A673 (cell line): Measurements from ENCODE around the gene SDF2L1. TPM values are rescaled to one million over a fixed set of nuclear protein-coding genes. Genes with fewer than 3 reads are reported as not detected.
"Not testable (repeated sequence)": the region's sequence is repeated elsewhere in the genome, so short reads cannot be mapped to it uniquely, and the experiment has no call there.

ENCODE experiments used
- BruUV-seq: library from RNA; stranded (reverse); fragments of 400-500 nt; replicated peaks from 2 replicates; lab custom pipeline; 2021; lab: Mats Ljungman, UMichigan
- CTCF ChIA-PET: fragments of 300-600 bp; sonication (Branson Sonifier 250); formaldehyde crosslinking; loops from one replicate; lab custom pipeline; 2022; ENCODE audit warnings: antibody characterized with exemption; lab: Charles Lee
- POLR2A ChIA-PET: fragments of 300-600 bp; sonication (Branson Sonifier 250); formaldehyde crosslinking; loops from one replicate; lab custom pipeline; 2022; ENCODE audit warnings: antibody characterized with exemption; ENCODE audit not compliant: low non-redundant PET; lab: Charles Lee
- DNase-seq: peaks from one replicate; pipeline ENCODE4 v3.0.0-alpha.2; 2015; ENCODE audit warnings: low spot score
- H3K27ac ChIP-seq: fragments of 200-600 bp; sonication (generic); 2 replicates; pipeline ENCODE4 v1.5.1; 2016; ENCODE audit warnings: mixed run types, low read depth, mild to moderate bottlenecking, mixed read lengths, antibody characterized with exemption, low read length; ENCODE audit not compliant: poor library complexity, severe bottlenecking
- H3K27me3 ChIP-seq: fragments of 200-600 bp; sonication (generic); replicated peaks from 2 replicates; pipeline ENCODE4 v1.6.1; 2017; ENCODE audit warnings: mixed run types, low read depth, mild to moderate bottlenecking, mixed read lengths, antibody characterized with exemption, low read length; ENCODE audit not compliant: insufficient read depth, poor library complexity
- H3K36me3 ChIP-seq: fragments of 200-600 bp; sonication (generic); 2 replicates; pipeline ENCODE4 v1.6.1; 2016; ENCODE audit warnings: mixed run types, mild to moderate bottlenecking, mixed read lengths, antibody characterized with exemption, low read length; ENCODE audit not compliant: insufficient read depth, poor library complexity, severe bottlenecking
- H3K4me1 ChIP-seq: fragments of 200-600 bp; sonication (generic); 2 replicates; pipeline ENCODE4 v1.6.1; 2017; ENCODE audit warnings: mixed run types, mild to moderate bottlenecking, mixed read lengths, antibody characterized with exemption, low read length; ENCODE audit not compliant: insufficient read depth, poor library complexity, severe bottlenecking
- H3K4me3 ChIP-seq: fragments of 200-600 bp; sonication (generic); 2 replicates; pipeline ENCODE4 v1.5.1; 2016; ENCODE audit warnings: low read depth, mixed run types, mild to moderate bottlenecking, mixed read lengths, low read length; ENCODE audit not compliant: poor library complexity, severe bottlenecking
- H3K9me3 ChIP-seq: fragments of 200-600 bp; sonication (generic); 2 replicates; pipeline ENCODE4 v1.6.1; 2016; ENCODE audit warnings: mixed run types, low read depth, mild to moderate bottlenecking, mixed read lengths, antibody characterized with exemption, low read length; ENCODE audit not compliant: poor library complexity, severe bottlenecking
- CTCF ChIP-seq: fragments of 300-800, 200-600 bp; sonication (generic); conservative IDR thresholded peaks from 2 replicates; pipeline ENCODE4 v1.5.1; 2017; ENCODE audit warnings: low read depth, mild to moderate bottlenecking, antibody characterized with exemption, low read length, moderate library complexity, mixed read lengths
- EZH2 ChIP-seq: fragments of 200-600 bp; sonication (generic); IDR thresholded peaks from 2 replicates; pipeline ENCODE4 v1.6.1; 2017; ENCODE audit warnings: borderline replicate concordance, low read depth, mild to moderate bottlenecking, mixed read lengths, antibody characterized with exemption, low read length; ENCODE audit not compliant: poor library complexity, severe bottlenecking
- intact Hi-C: fragments of 100-400 bp; cut with micrococcal nuclease; formaldehyde crosslinking; loops from one replicate; pipeline ENCODE4 v1.10.0; 2022; ENCODE audit not compliant: unreplicated experiment
- total RNA-seq: library from RNA; stranded (reverse); gene quantifications from 2 replicates; pipeline ENCODE4 v1.2.3, GENCODE V29; 2021

SDF2L1 gene
- total RNA-seq, 1 experiment from 2014 or later, result 50.1 TPM

- no peaks in the 10 kb centered on the region for H3K27me3 ChIP-seq
- no peaks in the 10 kb centered on the region for H3K9me3 ChIP-seq
- TF ChIP-seq EZH2 (no peak), CTCF (no peak)
- POLR2A ChIA-PET, result no interaction called here
- intact Hi-C loops, result no loop called here
- no peak overlapping the region for H3K4me3 ChIP-seq
- DNase-seq, result no peak
- peaks cover 7% of the 10 kb centered on the region for H3K36me3 ChIP-seq
- BruUV-seq, result no TSS peak
- no peak overlapping the region for H3K27ac ChIP-seq
- CTCF ChIA-PET, result no interaction called here
- H3K4me1 ChIP-seq, result no peaks in the 10 kb centered on the region
Measured at GRCh38 chr22:21605887-21606564, 36.1 kb upstream of the SDF2L1 start.

- ChIA-PET CTCF (no interaction called here), POLR2A (no interaction called here)
- TF ChIP-seq CTCF, result no peak
- no peak for TF ChIP-seq EZH2
- no peak for DNase-seq
- Histone ChIP-seq H3K4me3 (no peak overlapping the region), H3K9me3 (no peaks in the 10 kb centered on the region), H3K27ac (no peak overlapping the region), H3K4me1 (no peaks in the 10 kb centered on the region), H3K27me3 (no peaks in the 10 kb centered on the region), H3K36me3 (peaks cover 14% of the 10 kb centered on the region)
- no TSS peak for BruUV-seq
- intact Hi-C loops, result no loop called here
Measured at GRCh38 chr22:21606775-21607174, 35.3 kb upstream of the SDF2L1 start.

GRCh38 chr22:21609556-21610157 is 32.4 kb upstream of the SDF2L1 start:
- BruUV-seq, DNase-seq, H3K27ac ChIP-seq, H3K4me1 ChIP-seq, H3K4me3 ChIP-seq, H3K27me3 ChIP-seq, H3K9me3 ChIP-seq, intact Hi-C loops: not testable (repeated sequence)
- ChIA-PET POLR2A (interaction anchor here (0.6 kb wide), 1 partner anchor 11 kb away, joined by 4 read pairs; no protein-coding TSS in a partner anchor), CTCF (interaction anchor here (0.6 to 1.0 kb wide), 2 partner anchors 19 to 696 kb away, joined by 4 read pairs; no protein-coding TSS in a partner anchor)
- peaks cover 34% of the 10 kb centered on the region for H3K36me3 ChIP-seq
